ENCODE results near the gene PPP2R3A.

- TF ChIP-seq CTCF (conservative IDR thresholded peaks at IDR 0.05) = no peak
- TF ChIP-seq ZFX (IDR thresholded peaks at IDR 0.05) = no peak
These were observed 35.3 kb upstream of the PPP2R3A start for GRCh38 chr3:135930255-135930654.

Data from C4-2B (cell line).